GM21360 (cell line): ENCODE measurements around the gene HEPHL1.
"Not testable (repeated sequence)": the region's sequence is repeated elsewhere in the genome, so short reads cannot be mapped to it uniquely, and the experiment has no call there.

Source experiments
- ATAC-seq: cut with Tn5 transposase; IDR thresholded peaks from one replicate; pipeline ENCODE4 v1.9.1; 2021; ENCODE audit warnings: mild to moderate bottlenecking, moderate library complexity; ENCODE audit not compliant: unreplicated experiment

HEPHL1 gene, protein sequence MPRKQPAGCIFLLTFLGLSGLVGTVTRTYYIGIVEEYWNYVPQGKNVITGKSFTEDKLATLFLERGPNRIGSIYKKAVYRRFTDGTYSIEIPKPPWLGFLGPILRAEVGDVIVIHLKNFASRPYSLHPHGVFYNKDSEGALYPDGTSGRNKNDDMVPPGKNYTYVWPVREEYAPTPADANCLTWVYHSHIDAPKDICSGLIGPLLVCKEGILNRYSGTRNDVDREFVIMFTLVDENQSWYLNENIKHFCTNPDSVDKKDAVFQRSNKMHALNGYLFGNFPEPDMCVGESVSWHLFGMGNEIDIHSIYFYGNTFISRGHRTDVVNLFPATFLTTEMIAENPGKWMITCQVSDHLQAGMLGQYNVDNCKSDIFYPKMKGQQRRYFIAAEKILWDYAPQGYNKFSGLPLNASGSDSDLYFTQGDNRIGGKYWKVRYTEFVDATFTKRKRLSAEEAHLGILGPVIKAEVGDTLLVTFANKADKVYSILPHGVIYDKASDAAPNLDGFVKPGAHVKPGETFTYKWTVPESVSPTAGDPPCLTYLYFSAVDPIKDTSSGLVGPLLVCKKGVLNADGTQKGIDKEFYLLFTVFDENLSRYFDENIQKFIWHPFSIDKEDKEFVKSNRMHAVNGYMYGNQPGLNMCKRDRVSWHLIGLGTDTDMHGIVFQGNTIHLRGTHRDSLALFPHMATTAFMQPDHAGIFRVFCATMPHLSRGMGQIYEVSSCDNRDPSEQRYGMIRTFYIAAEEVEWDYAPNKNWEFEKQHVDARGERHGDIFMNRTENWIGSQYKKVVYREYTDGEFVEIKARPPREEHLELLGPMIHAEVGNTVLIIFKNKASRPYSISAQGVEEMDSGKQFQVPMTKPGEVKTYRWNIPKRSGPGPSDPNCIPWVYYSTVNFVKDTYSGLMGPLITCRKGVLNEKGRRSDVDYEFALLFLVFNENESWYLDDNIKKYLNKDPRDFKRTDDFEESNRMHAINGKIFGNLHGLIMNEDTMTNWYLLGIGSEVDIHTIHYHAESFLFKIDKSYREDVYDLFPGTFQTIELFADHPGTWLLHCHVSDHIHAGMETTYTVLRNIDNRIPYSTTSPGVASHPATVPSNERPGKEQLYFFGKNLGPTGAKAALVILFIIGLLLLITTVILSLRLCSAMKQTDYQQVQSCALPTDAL

DNA sequence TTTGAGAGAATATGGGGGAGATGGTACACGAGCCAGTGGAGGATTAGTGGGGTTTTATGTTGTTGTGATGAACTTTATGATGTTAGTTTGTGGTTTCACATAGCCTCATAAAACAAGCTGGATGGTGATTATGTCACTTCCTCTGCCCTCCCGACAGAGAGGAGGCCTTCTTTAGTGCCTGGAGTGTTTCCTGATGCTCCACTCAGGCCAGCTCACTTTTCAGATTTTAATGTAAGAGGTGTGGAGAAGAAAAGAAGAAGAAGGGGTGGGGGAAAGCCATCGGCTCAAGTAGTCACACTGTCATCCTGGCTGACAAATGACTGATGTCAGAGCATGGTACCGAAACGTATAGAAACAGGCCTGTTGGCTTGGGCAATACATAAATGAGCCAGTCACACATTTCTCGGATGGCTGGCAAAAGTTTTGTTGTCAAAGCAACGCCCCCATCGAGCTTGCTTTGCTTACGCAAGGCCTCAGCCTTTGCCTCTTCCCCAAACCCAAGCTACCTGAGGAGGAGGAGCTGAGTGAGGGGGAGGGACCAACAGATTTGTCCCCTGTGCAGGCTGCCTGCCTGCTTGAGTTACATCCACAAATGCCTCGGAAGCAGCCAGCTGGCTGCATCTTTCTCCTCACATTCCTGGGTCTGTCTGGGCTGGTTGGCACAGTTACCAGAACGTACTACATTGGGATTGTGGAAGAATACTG lies at the start of gene HEPHL1:
Gene HEPHL1 (plus strand): TSS at position 578 of the 705 bp plus-strand sequence. CDS start 15 bp downstream, at position 593.
- no peak for ATAC-seq

DNA sequence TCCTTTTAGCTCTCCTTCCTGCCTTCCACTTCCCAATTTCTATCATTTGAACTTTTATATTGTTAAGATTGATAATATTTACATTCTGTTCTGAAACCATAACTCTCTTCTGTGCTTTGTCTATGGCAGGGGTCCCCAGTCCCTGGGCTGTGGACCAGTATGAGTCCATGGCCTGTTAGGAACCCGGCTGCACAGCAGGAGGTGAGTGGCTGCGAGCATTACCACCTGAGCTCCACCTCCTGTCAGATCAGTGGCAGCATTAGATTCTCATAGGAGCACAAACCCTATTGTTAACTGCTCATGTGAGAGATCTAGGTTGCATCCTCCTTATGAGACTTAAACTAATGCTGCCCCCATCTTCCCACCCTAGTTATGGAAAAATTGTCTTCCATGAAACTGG lies 48.4 kb upstream of the HEPHL1 start:
- no peak for ATAC-seq

DNA sequence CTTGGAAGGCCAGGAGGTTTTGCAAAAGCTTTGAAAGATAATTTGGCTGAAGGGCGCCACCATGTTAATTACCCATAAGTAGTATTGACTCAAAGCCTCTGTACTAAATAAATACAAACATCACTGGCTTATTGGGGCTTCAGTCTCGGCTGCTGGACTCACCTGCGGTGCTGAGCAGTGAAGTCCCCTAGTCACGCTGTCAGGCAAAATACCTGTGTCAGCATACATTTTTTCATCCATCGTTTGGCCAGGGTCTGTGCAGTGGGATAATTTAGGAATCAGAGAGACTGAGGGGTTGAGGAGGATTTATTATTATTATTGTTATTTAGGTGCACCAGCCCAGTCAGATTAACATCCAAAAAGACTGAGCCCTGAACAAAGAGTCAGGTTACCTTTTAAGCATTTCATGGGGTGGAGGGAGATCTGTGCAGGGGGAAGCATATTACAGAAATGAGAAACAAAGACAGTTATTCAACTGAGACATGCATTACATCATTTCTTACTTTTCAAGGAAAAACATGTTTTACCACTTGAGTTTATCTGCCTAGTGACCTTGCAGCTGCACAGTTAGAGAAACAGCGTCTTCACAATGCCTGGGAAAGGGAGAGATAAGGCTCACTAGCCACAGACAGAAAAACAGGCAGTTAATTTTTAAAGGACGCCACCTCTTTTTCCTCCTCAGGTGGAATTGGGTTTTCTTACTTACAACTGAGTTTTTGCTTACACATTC lies 47.7 kb upstream of the HEPHL1 start:
- ATAC-seq, result not testable (repeated sequence)

DNA sequence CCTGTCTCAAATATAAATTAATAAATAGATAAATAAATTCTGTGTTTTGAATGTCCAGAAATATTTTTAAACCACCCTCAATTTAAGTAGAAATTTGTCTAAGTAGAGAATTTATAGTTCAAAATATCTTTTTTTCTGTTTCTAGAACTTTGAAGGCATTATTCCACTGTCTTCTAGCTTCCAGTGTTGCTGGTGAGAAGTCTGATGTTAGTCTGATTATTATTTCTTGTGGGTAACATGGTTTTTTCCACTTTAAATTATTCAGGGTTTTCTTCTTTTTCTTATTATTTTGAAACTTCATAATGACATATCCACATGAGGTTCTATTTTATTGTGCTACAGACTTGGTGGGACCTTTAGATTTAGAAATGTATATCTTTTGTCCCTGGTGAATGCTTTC lies 46.4 kb upstream of the HEPHL1 start:
- ATAC-seq, result no peak

DNA sequence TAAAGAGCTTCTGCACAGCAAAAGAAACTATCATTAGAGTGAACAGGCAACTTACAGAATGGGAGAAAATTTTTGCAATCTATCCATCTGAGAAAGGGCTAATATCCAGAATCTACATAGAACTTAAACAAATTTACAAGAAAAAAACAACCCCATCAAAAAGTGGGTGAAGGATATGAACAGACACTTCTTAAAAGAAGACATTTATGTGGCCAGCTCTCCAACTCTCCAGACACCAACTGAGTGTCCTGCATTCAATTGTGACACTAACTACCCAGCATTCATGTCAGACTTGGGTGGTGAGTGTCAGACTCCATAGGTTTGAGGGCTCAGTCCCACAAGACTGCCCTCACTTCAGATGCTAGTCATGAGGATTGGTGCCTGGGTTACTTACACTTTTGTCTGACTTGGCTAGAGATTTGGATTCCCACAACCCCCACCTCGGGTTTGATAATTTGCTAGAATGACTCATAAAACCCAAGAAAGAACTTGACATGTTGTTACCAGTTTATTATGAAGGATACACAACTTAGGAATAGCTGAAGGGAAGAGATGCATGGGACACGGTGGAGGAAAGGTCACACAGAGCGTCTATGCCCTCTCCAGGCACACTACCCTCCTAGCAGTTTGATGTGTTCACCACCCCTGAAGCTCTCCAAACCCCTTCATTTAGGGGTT lies 44.4 kb upstream of the HEPHL1 start:
- ATAC-seq, result not testable (repeated sequence)

DNA sequence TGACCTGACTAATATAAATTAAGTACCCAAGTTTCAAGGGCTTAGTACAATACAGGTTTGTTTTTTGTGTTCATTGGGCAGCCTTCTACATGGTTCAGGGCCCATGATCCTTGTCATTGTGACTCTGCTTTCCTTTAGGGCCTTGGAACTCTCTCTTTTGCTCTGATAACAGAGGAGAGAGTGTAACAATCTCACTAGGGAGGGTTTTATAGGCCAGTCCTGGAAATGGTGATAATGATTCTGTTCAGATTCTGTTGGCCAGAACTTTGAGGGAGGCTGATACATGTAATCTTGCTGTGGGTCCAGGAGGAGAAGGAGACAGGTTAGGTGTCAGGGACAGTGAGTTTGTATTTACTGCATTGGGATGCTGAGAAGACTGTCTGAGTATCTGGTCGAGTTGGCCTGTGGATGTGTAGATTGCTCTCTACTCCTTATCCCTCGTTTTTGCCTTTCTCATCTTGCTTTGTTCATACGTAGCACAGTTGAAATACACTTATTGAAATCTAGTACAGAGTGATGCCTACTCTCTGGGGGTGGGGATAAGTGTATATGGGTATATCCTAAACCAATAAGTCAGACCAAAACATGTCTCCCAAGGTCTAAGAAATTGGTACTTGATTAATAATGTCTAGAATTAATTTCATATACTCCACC lies 37.5 kb upstream of the HEPHL1 start:
- ATAC-seq, result no peak

DNA sequence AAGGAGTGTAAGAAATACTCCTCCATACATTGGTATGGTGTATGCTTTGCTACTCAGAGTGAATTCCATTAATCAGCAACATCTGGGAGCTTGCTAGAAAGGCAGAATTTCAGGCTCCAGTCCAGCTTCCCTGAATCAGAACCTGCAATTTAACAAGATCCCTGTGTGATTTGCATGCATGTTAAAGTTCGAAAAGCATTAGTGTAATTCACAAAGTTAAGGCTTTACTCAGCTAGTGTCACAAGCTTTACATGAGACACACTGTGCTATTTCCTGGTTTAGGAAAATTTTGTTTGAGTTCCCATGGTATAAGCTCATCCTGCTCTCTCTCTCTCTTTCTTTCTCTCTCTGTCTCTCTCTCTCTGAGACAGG lies 37.0 kb upstream of the HEPHL1 start:
- ATAC-seq, result no peak

DNA sequence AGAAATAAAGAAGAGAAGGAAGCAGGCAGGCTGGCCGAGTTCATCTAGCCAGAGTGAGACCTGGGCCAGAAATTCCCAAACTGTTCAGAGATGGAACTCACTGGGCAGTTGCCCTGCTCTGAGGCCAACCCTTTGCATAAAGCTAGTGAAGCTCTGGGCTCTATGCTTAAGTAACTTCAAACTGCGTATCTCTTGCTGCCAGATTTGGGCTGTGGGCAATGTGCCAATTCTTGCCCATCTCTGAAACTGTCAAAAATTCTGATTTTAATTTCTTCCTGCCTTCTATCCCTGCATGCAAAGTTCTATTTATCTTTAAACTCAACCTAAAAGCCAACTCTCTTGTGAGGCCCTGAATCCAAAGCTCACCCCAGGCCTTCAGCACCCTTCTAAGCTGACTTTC lies 36.2 kb upstream of the HEPHL1 start:
- no peak for ATAC-seq

DNA sequence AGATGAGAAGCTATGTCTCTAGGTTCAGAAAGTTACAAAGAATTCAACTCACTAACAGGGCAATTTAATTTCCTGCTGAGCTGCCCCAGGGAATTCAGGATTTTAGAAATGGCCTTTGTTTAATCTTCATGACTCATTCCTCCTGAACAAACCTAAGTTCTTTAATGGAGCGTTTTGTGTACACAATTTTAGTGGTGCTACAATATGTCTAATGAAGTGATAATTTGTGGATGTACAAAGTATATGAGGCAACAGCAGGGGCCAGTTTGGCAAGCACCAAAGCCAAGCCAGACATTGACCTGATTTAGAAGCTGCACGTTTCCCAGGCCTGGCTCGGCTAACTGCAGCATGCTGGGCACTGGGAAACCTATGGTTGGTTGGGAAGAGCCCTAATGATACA lies 34.4 kb upstream of the HEPHL1 start:
- no peak for ATAC-seq

DNA sequence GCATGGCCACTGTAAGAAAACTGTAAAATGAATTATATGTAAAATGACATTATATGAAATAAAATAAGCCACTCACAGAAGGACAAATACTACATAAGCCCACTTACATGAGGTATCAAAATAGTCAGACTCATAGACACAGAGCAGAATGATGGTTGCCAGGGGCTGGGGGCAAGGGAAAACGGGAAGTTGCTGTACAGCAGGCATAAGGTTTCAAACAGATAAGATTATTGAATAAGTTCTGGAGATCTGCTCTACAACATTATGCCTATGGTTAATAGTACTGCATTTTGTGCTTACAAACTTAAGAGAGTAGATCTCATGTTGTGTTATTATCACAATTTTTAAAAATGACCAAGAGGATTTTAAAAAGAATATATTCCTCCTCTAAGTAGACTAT lies 32.7 kb upstream of the HEPHL1 start:
- ATAC-seq, result no peak

DNA sequence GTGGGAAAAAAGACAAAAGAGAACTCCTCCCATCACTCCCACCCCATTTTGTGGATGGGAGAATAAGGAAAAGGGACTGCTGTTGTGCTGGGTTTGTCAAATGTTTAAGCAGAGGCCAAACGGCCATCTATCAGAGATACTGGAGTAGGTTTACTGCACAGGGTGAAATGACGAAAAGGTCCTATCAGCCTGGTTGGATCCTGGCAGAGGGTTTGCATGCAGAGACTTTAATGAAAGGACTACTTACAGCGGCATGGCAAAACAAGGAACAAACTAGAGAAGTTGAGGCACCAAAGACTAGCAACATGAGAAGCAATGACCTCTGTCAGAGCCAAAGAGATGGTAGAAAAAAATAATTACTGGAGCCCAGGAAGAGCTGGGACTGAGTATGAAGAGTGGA lies 32.2 kb upstream of the HEPHL1 start:
- no peak for ATAC-seq

DNA sequence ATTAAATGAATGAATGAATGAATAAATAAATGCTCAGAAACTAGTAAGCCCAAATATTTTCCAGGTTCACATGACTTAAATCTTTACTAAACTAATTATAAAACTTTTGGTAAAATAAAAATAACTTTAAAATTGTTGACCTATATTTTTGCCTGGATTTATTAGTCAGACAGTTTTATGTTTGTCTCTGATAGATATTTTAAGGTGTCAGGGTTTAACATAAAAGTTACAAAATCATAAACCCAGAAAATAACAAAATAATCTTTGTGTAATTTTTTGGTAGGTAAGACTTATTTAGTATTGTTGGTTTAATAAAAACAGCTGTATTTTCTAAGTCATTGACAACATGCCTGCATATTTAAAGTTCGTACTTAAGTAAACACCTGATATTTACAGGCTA lies 27.4 kb upstream of the HEPHL1 start:
- no peak for ATAC-seq

DNA sequence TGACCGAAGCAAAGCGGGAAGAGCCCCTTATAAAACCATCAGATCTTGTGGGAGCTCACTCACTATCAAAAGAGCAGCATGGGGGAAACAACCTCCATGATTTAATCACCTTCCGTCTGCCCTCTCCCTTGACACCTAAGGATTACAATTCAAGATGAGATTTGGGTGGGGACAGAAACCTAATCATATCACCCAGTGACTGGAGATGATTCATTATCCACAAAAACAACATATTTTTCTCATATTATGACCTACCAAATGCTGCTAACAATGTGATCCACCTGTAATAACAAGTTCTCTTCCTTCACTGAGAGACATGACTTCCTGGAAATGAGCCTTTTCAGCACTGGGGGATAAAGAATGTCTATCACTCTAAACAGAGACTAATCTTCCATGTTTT lies 23.4 kb upstream of the HEPHL1 start:
- ATAC-seq, result no peak

DNA sequence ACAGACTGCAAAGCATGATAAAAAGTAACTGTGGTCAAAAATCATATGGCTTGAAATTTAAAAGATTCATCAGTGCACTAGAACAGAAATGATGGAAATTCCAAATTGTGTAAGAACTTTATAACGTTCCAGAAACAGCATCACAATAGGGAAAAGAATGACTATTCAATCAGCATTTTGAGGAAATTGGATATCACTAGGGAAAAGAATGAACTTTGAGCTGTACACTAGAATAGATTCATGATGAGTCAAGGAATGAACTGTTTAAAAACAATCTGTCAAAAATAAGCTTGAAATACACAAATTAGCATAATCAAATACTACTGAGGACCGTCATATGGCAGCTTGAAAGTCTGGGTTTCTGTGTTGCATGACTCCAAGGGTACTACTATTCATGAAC lies 20.5 kb upstream of the HEPHL1 start:
- ATAC-seq, result no peak

DNA sequence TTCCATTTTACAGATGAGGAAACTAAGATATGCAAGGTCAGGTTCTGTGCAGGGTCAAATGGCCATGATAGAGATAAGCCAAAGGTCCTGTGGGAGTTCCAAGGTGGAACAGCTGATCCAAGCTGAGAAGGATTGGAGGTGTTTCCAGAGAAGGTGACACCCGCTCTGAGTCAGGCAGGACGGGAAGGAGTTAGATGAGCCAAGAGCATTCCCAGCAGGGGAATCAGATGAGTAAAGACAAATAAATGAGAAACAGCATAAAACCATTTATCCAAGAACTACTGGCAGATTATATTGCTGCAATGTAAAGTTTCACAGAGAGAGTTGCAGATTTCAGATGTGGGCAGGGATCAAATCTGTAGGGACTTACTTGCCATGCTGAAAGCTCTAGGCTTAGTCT lies 18.9 kb upstream of the HEPHL1 start:
- no peak for ATAC-seq

DNA sequence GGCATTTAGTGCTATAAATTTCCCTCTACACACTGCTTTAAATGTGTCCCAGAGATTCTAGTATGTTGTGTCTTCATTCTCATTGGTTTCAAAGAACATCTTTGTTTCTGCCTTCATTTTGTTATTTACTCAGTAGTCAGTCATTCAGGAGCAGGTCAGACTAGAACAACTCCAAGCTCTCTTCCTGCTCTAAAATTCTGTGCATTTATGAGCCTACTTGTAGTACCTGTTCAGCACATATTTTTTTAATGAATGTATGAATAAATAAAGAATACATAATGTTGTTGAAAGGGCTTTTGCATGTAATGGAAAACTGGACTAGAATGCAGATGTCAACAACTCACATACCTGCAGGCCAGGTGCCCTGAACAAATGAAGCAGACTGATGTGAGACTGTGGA lies 13.7 kb upstream of the HEPHL1 start:
- ATAC-seq, result no peak

DNA sequence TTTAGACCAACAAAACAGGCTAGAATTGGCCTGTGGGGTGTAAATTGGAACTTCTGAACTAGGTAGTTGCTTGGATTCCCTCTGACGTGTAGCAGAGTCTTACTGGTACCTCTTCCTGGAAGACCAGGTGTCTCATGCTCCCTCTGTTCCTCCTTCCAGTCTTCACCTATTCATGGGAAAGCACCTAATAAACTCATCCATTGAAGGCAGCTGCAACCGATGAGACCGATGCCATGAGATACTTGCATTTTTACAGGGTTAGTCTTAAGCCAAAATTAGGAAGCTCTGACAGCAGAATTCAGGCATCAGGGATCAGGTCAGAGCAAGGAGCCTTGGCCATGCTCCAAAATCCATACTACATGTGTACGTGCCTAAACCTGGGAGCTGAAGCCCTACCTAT lies 13.2 kb upstream of the HEPHL1 start:
- ATAC-seq, result no peak

DNA sequence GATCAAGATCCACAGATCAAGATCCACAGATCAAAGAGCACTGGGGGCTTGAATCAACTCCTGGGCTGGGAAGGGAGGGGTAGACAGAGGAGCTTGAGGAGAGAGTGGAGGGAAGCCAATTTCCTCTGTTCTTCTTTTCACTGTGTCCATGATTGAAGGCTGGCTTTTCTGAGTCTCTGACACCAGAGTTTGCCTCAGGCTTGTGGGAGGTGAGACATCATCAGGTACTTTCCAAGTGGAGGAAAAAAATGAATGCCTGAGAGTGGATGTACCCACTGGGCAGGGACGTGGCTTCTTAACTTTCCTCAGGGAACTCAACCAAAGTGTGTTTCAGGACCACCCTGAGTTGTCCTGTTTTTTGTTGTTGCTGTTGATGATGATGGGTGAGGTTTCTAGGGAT lies 11.0 kb upstream of the HEPHL1 start:
- no peak for ATAC-seq

DNA sequence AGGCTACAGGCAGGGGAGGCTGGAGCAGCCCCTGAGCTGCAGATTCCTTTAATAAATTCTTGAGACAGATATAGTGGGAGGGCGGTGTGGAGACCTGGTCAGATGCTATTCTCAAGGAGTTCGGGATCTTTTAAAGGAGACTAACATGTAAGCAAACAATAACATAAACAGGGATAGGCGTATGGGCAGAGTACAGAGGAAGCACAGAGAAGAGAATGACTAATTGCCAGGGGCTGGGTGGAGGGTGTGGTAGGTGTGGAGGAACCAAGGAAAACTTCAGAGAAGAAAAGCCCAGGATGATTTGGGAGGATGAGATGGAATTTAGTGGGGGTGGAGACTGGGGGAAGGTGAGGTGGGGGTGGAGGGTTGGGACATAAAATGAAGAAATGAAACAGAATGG lies 9.7 kb upstream of the HEPHL1 start:
- no peak for ATAC-seq
